Brain pericyte (primary cell): ENCODE results near the gene STON2.

ENCODE experiments used
- DNase-seq: peaks from one replicate; pipeline ENCODE4 v3.0.0-alpha.2; 2012; ENCODE audit warnings: low read depth, low spot score

STON2 gene

GRCh38 chr14:81305065-81305464, 95.1 kb downstream of the STON2 start:
- no peak for DNase-seq

DNA sequence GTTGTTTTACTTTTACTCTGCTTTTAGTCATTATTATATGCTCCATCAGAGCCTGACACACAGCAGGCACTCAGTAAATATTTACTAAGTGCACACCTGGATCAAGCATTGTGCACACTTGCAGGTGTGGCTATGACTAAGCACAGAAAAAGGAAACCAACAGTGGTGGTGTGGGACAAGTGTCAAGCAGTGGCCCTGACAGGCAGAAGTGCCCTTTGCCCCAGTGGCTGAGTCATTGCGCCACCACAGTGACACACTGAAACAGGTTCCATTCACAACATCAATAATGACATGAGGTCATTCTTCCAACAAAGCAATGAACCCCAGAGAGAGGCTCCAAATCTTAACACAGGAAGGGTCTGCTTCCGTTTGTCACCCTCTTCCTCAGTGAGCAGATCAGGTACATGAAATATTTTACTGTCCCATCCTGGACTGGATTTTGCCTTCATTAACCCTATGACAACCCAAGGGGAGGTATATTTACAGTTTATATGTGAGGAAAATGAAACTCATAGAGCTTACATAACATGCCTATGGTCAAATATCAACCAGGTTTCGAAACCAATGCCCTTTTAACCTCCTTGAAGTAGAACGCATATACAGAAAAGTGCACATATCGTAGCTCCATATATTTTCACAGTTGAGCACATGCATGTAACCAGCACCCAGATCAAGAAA, 96.7 kb downstream of the STON2 start:
- DNase-seq = no peak

- DNase-seq = no peak
Measured at GRCh38 chr14:81302638-81303037, 97.5 kb downstream of the STON2 start.

DNA sequence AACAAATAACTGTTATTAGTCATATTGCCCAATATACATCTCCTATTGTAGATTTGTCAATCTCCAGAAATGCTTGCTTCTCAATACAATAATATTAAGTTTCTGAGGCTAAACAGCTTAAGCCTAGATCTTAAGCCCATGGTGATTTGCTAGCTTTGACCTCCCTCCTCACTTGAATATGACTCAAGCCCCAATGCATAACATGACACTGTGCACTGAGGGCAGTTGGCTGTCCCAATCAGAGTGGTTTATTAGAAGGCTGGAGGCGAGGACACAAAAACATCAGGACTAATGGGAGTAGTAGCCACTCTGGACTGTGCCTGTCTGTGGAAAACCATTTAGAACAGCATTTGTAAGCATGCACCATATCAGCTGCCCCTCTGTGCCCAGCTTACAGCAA, 98.3 kb downstream of the STON2 start:
- DNase-seq = no peak

DNA sequence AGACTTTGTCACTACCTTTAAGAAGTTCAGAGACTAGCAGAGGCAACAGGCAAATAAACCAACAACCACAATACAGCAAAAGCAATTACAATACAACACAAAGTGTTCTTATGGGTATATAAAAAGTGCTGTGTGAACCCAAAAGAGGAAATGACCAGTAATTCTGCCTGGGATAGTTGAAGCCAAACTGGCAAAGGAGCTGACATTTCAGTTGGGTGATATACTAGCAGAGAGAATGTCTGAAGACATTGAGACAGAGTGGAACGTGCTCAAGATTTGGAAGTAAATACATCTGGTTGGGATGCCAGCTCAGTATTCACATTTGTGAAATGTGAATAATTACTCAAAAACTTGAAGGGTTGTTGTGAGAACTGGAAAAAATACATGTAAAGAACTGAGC, 98.8 kb downstream of the STON2 start:
- DNase-seq = no peak

DNA sequence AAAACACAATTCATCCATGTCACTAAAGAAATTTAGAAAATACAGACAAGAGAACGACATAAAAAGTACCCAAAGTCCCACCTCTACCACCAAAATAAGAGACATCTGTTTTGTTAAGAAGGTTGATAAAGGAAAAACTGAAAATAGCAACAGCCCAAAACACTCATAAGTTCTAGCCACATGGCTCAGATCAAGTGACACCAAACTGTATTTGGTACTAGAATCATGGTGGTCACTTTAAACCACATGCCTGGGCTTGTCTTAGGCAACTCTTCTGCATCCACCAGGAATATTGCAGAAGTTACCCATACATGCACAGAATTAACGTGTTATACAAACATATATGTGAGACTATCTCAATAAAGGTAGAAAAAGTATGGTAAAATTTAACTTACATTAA, 101.2 kb downstream of the STON2 start:
- DNase-seq = no peak

DNA sequence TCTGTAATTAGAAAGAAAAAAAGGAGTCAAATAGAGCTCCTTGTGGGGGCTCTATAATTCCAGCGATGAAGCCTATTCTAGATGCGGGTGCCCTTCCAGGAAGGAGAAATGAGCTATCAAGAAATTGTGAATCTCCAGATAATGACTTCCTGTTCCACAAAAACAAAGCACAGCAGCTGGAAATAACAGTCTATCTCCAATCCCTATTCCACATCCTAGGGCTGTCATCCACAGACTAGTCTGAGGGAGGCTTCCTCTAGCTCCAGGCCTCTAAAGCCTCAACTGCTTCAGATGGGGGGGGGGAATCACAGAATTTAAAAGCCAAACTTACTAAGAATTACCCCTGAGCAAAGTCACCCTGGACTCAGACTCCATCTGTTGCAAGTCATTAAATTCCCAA, 102.0 kb downstream of the STON2 start:
- no peak for DNase-seq

DNA sequence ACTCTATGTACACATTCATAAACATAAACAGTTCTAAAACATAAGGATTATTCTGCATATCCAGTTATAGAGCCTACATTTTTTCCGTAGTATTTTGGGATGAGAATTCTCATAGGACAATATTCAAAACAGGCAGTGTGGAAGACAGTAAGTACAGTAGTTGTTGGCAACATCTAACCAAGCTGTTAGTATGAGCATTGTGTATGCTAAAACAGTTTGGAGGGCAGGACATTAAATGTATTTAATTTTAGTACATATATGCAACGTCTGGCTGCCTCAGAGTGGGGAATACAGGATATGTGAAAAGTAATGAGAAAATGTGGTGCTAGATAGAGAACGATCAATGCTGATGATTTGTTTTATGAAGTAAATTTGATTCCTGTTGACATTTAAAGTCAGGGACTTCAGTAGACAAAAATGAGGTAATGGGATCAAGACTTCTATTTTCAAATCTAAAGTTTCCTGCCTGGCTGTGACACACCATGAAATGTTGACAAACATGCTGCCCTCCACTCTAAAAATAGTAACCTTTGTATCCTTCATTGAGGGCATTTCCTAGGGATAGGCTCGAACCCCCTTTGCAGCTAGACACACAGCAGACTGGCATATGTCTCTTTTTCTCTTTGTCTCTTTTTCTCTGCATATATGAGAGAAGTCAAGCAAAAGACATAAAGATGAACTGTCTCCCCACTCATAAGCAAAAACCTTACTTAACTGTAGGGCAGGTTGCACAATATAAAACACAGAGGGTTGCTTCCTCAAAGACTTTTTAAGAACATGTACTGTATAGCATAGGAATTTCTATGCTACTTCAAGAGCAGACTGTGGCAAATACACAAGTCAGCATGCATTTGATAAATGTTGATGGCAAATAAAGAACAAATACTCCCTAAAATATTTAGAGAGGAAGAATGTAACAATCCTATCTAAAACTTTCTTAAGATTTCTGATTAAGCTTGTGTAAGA, 103.9 kb downstream of the STON2 start:
- DNase-seq = no peak

DNA sequence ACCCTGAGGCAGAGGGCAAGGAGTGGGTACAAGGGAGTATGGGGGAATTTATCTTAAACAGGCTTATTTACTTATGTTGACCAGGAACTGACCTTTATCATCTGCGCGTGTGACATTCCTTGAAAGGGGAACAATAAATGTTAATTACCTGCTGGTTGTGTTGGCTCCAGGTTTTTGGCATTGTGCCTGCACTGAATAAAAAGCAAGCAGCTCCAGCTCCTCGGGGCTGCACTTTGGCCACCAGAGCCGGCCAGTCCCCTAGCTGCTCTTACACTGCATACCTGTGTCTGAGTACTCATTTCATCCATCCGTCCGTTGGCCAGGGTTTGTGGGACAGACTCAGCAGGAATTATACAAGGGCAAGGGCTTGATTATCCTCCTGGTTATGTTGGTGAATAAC, 110.6 kb downstream of the STON2 start:
- no peak for DNase-seq

DNA sequence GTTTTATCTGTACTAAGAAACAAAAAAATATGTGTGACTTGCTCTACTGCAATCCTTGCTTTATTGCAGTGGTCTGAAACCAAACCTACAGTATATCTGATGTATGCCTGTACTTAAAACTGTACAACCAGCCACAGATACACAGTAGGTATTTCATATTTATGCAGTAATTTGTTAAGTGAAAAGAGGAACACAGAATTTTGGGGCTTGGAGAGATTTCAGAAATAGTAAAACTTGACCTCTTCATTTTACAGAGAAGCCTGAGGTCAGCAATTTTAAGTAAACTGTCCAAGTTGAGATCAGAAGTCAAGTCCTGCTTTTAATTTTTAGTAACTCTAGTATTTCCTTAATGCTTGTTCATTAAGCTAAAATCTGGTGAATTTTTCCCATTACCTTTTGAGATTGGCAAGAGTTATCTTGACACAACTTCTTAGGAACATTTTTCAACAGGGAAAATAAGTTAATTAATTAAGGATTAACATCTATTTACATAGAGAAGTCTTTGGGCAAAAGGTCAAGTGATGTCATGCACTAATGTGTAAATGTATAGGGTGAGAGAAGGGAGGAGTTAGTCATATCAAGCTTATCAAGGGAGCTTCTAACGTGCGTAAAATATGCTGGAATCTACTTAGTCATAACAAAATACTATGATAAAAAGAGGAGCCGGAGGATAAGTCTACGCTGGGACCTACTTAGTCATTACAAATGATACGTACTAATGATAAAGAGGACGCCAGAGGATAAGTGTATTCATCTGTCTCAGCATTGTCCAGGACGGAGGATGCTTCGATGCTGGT, 113.4 kb downstream of the STON2 start:
- no peak for DNase-seq

GRCh38 chr14:81285245-81285644, 114.9 kb downstream of the STON2 start:
- DNase-seq = no peak

GRCh38 chr14:81281332-81281731, 118.8 kb downstream of the STON2 start:
- DNase-seq = no peak

- DNase-seq = no peak
Measured at GRCh38 chr14:81280136-81280791, 119.9 kb downstream of the STON2 start.

- no peak for DNase-seq
Measured at GRCh38 chr14:81277096-81277495, 123.0 kb downstream of the STON2 start.

GRCh38 chr14:81276073-81277069, 123.8 kb downstream of the STON2 start:
- no peak for DNase-seq

DNA sequence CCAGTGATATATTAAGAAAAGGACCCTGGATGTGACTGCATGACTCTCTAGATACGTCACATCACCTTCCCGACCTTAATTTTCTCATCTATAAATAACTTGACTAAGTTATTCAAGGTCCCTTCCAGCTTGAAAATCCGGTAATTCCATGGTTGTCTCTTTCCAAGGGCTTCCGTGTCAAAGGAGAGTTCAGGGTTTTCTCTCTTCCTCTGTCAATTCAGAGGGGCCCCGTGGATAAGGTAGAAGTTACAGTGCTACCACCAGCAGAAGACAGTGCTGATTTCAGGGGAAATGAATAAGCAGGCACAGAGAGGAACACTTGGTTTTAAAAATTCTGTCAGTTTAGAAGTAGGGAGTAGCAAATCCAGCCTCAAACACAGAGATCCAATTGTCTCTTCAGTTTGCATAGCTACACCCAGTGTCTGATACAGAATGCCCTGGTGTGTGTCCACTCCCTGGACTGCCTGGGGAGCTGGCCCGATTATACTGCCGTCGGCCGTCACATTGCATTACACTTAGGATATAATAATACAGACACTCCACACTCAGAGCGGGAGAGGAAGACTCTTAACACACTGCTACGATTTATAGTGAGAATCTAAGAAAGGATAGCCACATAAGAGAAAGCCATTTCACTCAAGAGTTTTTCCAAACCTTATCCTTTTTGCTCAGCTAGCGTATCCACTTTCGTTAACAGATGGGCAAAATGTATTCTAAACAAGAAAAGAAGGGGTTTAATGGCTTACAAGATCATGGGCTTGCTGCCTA, 124.6 kb downstream of the STON2 start:
- no peak for DNase-seq

DNA sequence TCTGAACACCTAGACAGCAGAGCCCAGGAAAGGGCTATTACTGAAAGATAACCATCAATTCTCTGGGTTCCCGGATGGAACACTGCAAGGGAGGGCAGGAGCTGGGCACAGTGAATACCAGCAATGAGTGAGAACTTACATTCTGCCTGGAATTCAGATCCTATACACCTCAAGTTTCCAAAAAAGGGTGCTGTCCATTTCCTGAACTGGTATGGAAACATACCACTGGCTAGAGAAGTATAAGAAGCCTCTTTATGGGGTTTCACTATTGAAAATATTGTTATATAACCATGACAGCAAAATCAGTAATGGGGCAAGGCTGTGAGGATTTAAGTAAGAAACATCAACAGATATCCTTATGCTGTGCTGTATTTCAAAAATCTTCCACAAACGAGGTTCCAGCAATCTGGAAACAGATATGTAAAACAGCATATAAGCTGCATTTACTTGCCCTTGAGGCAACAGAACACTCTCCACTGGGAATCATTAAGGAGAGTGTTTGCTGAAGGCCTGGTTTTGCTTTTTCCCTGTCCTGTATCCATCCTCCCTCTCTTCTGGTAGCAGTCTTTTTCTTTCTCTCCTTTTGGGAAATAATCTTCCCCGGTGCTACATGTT, 126.1 kb downstream of the STON2 start:
- no peak for DNase-seq

GRCh38 chr14:81273521-81273920, 126.6 kb downstream of the STON2 start:
- DNase-seq = no peak

DNA sequence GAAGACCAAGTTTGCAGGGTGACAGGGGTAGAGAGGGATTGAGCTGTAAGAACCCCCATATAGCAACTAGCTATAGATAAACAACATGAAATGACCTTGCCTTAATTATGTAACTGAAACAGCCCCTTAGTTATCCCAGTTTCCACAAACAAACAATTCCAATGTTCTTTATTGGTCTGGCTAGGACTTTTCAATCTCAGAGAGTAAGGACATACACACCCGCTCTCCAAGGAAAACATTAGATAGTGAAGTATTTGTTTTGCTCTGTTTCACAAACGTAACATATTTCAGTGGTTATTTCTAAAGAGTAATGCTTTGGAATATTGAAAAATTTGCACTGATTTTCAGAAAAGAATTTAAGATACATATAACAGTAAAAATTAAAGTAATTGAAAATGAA, 127.8 kb downstream of the STON2 start:
- DNase-seq = no peak
